HG03558 (cell line): Measurements from ENCODE around the gene BABAM2.

Experiments
- ATAC-seq: cut with Tn5 transposase; IDR thresholded peaks from one replicate; pipeline ENCODE4 v1.9.1; 2021; ENCODE audit warnings: moderate number of reproducible peaks; ENCODE audit not compliant: unreplicated experiment; ENCODE audit errors: extremely low read depth

The BABAM2 gene

GRCh38 chr2:28053597-28053996, 163.1 kb downstream of the BABAM2 start:
- no peak for ATAC-seq

- ATAC-seq = no peak
Measured at GRCh38 chr2:28054916-28055315, 164.4 kb downstream of the BABAM2 start.

- no peak for ATAC-seq
Measured at GRCh38 chr2:28055325-28055970, 164.9 kb downstream of the BABAM2 start.

DNA sequence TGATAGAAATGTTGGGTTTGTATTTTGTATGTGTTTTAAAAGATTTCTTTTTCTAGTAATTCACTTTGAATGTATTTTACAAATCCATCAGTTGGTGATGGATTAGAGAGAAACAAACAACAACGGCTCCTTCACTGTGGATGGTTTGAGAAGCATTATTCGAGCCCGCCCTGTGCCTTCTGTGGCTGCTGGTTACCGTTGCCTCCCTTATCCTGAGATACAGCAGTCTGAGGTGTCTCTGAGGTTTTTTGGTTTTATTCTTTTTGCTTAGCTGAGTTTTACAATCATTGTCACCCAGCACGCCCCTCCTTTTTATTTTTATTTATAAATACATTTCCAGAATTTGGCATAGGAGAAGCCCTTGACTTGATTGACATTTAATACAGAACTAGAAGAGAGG, 168.3 kb downstream of the BABAM2 start:
- no peak for ATAC-seq

- ATAC-seq = no peak
Measured at GRCh38 chr2:28062867-28063266, 172.3 kb downstream of the BABAM2 start.

DNA sequence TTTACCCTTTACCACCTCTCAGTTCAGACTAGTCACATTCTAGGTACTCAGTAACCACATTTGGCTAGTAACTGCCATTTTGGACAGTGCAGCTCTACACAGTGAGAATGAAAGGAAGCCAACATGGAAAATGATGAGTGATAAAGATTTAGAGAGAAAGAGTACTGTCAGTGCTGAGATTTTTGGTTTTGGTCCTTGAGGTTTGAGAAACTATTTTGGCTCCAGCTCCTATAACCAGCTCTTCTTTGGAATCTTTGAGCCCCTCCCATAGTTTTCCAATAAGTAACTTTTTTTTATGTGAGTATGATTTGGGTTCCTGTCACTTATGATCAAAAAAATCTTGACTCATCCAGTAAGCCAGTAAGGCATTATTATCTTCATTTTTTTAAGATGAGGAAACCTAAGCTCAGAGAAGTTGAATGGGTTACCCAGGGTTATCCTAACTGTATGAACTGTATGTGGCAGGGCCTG, 173.0 kb downstream of the BABAM2 start:
- ATAC-seq = no peak

DNA sequence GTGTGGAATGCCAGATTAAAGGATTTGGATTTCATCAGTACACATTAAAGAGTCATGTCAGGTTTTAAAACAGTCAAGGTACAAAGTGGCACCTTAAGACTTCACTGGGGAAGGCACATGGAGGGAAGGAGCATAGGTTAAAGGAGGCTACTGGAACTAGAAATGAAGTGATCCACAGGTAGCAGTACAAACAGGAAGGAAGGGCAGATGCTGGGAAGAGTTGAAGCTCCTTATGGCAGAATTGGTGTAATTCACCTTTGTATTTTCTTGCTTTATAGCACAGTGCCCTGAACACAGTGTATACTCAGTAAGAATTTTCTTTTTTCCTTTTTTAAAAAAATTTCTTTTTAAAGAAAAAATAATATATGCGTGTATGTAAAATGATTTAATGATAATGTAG, 177.1 kb downstream of the BABAM2 start:
- no peak for ATAC-seq

GRCh38 chr2:28068088-28068487, 177.6 kb downstream of the BABAM2 start:
- ATAC-seq = no peak

DNA sequence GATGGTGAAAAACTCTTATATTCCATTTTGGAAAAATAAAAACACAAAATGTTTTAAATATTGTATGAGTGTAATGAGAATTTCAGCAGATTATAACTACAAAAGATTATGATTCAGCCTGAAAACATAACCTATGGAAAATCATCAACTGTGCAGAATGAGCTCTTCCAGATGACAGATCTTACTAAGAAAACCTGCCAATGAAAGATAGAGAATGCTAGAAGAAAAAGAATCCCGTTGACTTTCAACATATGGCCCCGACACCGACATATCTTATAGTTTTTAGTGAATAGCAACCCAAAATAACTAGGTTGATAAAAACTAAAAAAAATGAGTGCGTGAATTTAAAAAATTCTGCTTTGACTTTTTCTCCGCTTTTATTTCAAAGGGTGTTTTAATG, 178.0 kb downstream of the BABAM2 start:
- ATAC-seq = no peak

DNA sequence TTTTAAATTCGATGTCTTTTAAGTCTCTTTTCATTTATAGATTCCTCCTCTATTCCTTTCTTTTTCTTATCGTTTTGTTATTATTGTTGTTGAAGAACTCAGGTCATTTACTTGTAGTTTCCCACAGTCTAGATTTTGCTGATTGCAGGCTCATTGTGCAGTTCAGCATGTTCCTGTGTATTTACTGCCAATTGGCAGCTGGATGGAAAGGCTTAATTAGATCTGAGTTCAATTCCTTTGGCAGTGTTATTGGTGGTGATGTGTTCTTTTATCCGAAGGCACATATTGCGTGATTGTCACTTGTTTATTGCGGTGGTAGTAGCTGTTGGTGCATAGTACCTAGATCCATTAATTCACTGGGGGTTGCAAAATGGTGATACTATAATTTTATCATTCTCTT, 180.7 kb downstream of the BABAM2 start:
- no peak for ATAC-seq

DNA sequence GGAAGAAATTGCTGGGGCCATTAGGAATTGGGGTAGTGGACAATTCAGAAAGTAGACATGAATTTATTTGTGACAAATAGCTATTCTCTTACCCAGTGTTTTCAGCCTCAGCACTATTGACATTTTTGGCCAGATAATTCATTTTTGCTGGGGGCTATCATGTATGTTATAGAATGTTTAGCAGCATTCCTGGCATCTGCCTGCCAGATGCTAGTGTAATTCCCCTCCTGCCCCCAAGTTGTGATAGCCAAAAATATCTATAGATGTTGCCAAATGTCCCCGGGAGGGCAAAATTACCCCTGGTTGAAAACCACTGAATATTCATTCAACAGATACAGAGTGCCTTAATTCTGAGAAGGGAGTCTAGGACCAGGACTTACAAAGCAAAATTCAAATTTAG, 183.6 kb downstream of the BABAM2 start:
- no peak for ATAC-seq

- no peak for ATAC-seq
Measured at GRCh38 chr2:28080911-28081310, 190.4 kb downstream of the BABAM2 start.

DNA sequence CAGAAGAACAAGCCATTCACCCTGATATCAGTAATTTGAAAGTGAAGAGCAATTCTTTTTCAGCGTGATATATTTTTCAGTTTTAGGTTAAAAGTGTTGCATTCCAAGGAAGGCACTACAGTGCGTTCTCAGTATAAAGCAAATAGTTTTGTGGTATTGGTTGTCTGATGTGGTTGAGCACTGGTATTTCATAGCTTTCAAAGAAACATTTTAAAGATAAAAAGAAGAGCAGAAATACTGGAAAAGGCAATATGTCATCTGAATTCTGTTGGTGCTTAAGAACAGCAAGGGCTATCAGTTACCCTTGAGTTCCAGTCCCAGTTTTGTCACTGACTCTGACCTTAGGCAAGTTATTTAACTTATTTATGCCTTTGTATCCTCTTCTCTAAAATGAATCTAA, 191.6 kb downstream of the BABAM2 start:
- no peak for ATAC-seq

DNA sequence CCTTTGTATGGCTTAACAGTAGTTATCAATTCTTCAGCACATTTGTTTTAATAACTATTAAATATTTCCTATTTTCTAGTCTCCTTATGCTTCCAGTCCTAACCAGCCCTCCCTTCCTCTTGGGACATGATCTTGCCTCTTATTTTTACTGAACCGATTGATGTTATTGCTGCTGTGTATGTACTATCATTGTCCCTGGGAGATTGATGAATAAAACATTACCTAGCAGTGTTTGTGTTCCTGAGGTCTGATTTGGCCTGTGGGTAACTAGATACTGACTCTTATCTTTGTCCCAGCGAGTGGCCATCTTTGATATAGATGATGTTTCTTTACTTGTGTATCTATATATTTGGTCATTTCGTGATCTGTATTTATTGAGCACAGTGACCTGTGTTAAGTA, 192.9 kb downstream of the BABAM2 start:
- ATAC-seq = no peak

DNA sequence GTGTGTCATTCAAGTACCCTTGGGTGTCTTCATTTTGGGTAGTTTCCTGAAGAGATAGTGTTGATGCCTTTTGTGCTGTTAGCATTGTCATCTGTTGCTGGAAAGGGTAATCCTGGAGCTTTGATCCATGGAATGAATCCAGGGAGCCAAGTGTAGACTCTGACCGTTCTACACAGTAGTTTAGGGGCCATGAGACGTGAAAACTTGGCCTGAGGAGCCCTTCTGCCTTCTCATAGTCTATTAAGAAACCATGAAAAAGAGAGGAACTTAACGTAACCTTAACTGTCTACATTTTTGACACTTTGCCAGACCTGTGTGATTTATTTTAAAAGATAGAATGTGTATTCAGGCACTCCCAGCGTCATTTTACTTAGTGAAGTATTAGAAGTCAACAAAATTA, 194.0 kb downstream of the BABAM2 start:
- ATAC-seq = no peak

DNA sequence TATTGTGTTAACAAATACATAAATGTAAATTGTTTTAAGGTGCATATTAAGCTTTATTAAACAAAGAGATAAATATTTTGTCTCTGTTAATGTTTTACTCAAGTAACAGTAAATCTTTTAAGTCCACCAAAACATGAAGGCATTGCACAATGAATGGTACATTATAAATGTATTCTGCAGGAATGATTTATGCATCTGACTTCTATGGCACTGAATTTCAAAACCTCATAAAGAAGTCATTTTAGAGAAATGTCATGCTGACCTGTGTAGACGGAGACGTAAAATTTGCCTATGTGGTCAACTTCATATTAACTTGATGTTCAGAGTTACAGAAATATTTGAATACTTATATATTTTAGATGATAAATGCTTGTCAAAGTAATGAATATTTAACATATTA, 194.7 kb downstream of the BABAM2 start:
- no peak for ATAC-seq

DNA sequence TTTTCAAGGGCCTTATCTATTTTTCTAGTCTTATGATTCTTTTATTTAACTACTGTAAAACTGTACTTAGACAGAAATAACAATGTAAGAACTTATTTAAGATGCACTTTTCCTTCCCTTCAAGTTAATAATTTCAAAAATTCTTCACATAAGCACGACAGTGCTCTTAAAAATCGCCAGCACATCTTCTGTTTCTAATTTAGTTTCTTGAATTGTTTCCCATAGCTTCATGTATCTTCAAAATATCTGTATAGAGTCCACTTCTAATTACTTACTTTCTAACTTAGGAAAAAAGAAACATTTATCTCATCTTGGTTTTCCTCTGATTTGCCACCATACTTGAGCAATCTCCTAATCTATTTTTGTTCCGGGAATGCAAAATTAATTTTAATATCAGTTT, 196.1 kb downstream of the BABAM2 start:
- no peak for ATAC-seq

DNA sequence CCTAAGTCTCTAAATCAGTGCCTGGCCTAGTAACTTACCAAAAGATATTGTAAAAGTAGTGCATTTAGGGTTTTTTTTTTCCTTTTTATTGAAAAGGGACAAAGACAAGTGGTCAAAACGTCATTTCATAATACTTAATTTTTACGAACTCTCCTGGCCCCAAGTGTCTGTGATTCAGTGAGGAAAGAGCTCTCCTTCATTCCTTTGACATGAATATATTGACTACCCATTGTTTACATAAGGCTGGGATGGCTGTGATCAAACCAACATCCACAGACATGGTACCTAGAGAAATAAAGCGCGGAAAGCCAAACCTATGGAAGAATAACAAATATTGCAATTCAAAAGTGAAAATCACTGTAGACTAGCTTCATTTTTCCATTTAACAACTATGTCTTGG, 198.4 kb downstream of the BABAM2 start:
- ATAC-seq = no peak

DNA sequence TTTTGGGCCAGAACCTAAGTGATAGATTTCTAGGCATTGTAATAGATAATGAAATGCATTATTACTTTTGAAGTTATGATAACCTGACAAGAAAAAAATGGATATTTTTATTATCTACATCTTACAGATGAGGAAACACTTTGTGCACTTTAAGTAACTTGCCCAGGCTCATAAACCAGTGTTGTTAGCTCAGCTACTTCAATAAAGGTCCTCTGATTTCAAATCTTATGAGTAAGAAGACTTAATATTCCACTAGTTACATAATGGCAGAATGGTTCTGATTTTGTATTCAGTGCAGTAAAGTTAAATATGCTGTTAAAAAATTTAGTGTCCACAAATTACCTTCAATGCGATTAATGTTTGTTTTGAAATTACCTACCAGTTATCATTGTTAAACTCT, 199.0 kb downstream of the BABAM2 start:
- no peak for ATAC-seq

DNA sequence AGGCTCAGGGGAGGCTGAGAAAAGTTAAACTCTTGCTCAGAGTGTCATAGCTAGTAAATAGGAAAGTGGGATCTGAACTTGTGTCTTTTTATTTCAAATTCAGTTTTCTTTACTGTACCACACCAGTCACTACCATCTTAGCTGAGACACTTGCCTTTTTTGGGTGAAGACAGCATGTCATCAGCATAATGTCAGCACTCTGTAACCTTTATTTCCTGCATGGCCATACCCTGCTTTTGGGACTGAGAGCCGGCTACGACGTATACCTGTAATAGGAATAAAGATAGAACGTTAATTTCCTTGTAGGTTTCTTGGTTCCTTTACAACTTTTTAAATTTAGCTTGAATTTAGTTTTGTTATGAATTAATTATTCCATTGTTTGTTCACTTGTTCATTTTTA, 202.8 kb downstream of the BABAM2 start:
- ATAC-seq = no peak

DNA sequence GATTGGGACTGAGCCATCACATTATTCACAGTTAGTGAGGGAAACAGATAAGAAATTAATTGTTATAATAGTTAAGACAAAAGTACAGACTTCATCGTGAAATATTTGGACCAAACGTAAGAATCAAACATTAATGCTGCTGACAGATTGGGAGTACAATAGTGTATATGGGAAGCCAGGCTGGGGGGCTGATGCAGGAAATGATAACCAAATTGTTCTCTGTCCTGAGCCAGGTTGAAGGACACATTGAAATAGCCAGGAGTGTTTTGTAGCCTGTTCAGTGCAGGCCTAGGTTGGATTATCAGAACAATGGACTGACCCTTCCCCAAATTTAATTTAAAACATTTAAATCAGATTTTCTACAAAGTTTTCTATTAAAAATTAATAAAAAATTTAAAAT, 203.2 kb downstream of the BABAM2 start:
- no peak for ATAC-seq

GRCh38 chr2:28094739-28095138, 204.2 kb downstream of the BABAM2 start:
- no peak for ATAC-seq

- no peak for ATAC-seq
Measured at GRCh38 chr2:28095622-28096021, 205.1 kb downstream of the BABAM2 start.
